CD4-positive, alpha-beta T cell treated with Interleukin-10 for 1 hour (primary cell): ENCODE measurements around the gene SLC1A3.

Experiments
- DNase-seq: peaks from one replicate; pipeline ENCODE4 v3.0.0-alpha.2; 2020

The SLC1A3 gene

GRCh38 chr5:36689225-36689624 is 82.8 kb downstream of the SLC1A3 start:
- DNase-seq, result peak; percentile 10

- peak; percentile 54 for DNase-seq
These were observed 83.9 kb downstream of the SLC1A3 start for GRCh38 chr5:36690041-36690961.

- no peak for DNase-seq
These were observed 84.8 kb downstream of the SLC1A3 start for GRCh38 chr5:36691226-36691625.

- DNase-seq, result no peak
These were observed 85.4 kb downstream of the SLC1A3 start for GRCh38 chr5:36691696-36692371.

GRCh38 chr5:36692791-36693763 is 86.7 kb downstream of the SLC1A3 start:
- peak; percentile 27 for DNase-seq

- DNase-seq, result no peak
These were observed 87.9 kb downstream of the SLC1A3 start for GRCh38 chr5:36694351-36694750.

- DNase-seq, result peak; percentile 27
These were observed 89.8 kb downstream of the SLC1A3 start for GRCh38 chr5:36696059-36696673.

GRCh38 chr5:36698031-36698430 is 91.6 kb downstream of the SLC1A3 start:
- DNase-seq, result no peak

GRCh38 chr5:36701085-36701698 is 94.8 kb downstream of the SLC1A3 start:
- DNase-seq, result no peak

GRCh38 chr5:36703245-36703860 is 96.9 kb downstream of the SLC1A3 start:
- DNase-seq, result no peak

GRCh38 chr5:36704131-36704530 is 97.7 kb downstream of the SLC1A3 start:
- no peak for DNase-seq

- no peak for DNase-seq
These were observed 98.6 kb downstream of the SLC1A3 start for GRCh38 chr5:36705055-36705454.

GRCh38 chr5:36706662-36707061 is 100.3 kb downstream of the SLC1A3 start:
- DNase-seq, result no peak

GRCh38 chr5:36708996-36709395 is 102.6 kb downstream of the SLC1A3 start:
- DNase-seq, result no peak

- DNase-seq, result no peak
These were observed 103.6 kb downstream of the SLC1A3 start for GRCh38 chr5:36710039-36710438.

- no peak for DNase-seq
These were observed 106.3 kb downstream of the SLC1A3 start for GRCh38 chr5:36712706-36713105.

- no peak for DNase-seq
These were observed 107.1 kb downstream of the SLC1A3 start for GRCh38 chr5:36713541-36713940.

- no peak for DNase-seq
These were observed 110.8 kb downstream of the SLC1A3 start for GRCh38 chr5:36717131-36717695.

GRCh38 chr5:36719282-36719681 is 112.9 kb downstream of the SLC1A3 start:
- DNase-seq, result no peak

GRCh38 chr5:36720688-36721087 is 114.3 kb downstream of the SLC1A3 start:
- DNase-seq, result no peak

- no peak for DNase-seq
These were observed 115.3 kb downstream of the SLC1A3 start for GRCh38 chr5:36721664-36722235.
